Activated CD4-positive, CD25-positive, alpha-beta regulatory T cell (primary cell): ENCODE data around the gene SATB1.
"Not testable (repeated sequence)": the region's sequence is repeated elsewhere in the genome, so short reads cannot be mapped to it uniquely, and the experiment has no call there.

Experiments used
- DNase-seq, 4 experiments: peaks; one replicate each; lab custom pipeline; 2025; lab: John Stamatoyannopoulos, UW

SATB1 gene

DNA sequence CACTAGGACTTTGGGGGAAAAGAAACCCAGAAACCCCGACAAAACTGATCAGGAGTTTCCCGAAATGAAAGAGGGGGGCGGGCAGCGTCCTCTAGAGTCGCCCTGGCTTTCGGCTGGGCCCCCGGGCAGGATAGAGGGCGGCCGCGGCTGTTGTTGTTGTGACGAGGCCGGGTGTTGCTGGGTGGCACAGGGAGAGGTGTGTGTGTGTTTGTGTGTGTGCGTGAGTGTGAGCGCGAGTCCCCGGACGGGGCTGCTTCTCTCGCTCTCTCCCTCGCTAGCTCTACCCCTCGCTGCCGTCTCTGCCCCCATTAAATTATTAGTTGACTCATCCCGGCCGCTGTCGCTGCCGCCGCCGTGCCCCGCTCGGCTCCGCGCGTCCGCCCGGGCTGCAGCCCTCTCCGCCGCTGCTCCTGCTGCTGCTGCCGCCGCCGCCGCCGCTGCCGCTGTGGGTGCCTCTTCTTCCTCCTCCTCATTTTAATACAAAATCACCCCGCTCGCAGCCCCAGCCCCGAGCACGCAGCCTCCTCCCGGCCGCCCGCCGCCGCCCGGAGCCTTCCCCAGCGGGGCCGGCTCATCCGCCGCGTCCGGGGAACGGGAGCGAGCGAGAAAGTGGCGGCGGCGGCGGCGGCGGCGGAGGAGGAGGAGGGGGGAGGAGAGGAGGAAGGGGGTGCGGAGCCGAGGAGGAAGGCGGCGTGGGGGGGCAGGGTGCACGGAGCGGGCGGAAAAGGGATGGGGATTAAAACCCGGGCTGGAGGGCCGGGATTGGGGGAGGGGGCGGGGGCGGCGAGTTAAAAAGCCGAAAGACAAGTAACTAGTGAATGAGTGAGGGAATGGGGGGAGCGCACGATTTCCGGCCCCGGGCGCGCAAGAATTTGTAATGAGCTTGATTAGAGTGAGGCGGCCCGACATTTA is at the start of gene SATB1:
TSS of gene SATB1 (minus strand) at position 611 of the 912 bp plus-strand sequence. CDS start 4,372 bp downstream, outside the sequence.
- peak; percentile 44 to 67 (median 50) for DNase-seq

DNA sequence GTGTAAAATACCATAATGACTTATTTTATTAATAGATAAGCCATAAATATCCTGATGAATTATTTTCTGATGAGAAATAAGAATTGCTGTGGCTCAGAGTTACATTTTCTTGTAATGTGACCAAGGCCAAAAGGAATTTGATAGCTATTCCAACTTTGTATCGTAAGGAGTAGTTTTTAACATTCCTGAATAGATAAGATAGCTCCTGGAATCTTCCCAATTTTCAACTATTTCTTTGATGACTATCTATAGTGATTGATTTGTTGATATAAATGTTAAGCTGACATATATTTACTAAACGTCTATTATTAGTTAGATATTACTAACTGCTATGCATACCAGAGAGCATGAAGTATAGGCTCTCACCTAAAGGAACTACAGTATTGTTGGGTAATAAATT is 49.1 kb upstream of the SATB1 start:
- DNase-seq, result no peak

DNA sequence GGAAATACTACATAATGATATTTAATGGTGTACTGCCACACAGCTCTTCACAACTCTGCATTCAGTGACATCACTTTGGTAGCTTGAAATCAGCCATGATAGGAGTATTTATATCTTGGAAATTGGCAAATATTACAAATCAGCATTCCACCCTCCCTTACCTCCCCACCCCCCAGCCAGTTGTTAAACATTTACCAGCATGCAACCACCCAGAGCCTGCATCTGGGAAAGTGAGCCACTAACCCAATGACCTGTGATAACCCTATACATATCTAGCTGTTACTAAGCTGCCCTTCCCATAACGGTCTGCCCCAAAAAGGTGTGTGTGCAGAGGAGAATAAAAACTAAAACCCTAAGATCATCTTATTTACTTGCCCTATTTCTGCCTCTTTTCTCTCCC is 44.6 kb upstream of the SATB1 start:
- no peak for DNase-seq

DNA sequence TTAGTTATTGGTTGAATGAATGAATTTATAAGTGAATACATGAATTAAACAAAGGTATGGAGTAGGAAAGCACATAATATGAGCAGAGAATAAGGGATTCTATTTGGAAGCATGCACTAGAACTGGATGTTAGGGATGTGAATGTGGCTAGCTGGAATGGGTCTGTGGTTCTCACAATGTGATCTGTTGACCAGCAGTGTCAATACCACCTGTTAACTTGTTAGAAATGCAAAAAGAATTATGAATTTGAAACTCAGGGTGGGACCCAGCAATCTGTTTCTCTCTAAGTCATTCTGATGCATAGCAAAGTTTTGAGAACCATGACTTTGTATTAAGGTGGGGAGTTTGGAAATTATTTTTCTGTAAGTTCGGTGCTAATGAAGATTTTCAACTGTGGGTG is 41.0 kb upstream of the SATB1 start:
- DNase-seq, result no peak

DNA sequence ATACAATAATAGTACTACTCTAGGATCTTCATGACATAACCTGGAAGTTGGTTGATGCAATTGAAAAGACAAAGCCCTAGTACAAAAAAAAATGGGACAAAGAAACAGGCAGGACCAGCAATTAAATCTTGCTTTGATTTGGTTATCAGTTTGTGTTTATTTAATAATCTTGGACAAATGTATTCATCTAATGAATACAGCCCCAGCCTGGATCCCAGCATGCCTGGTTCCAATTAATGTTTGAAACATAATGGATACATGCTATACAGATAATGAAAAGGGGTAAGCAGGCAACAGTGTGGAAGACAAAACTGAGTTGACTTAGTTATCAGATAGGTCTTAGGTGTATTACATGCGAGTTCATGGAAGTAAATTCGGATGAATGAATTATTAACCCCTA is 29.6 kb upstream of the SATB1 start:
- no peak for DNase-seq

DNA sequence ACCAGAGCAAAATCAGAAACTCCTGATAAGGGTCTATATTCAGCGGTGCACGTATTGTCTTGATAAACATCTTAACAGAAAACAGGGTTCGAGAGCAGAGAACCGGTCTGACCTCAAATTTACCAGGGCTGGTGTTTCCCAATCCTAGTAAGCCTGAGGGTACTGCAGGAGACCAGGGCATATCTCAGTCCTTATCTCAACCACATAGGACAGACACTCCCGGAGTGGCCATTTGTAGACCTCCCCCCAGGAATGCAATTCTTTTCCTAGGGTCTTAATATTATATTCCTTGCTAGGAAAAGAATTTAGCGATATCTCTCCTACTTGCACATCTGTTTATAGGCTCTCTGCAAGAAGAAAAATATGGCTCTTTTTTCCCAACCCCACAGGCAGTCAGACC is 24.5 kb upstream of the SATB1 start:
- not testable (repeated sequence) for DNase-seq

DNA sequence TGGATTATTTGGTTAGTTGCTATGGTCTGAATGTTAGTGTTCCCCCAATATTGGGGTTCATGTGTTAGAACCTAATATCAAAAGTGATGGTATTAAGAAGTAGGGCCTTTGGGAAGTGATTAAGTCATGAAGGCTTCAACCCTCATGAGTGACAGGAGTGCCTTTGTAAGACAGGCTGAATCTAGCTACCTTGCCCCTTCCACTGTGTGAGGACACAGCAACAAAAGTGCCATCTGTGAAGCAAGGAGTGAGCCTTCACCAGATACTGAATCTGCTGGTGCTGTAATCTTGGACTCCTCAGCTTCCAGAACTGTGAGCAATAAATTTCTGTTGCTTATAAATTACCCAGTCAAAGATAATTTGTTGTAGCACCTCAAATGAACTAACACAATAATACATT is 22.6 kb upstream of the SATB1 start:
- no peak for DNase-seq

DNA sequence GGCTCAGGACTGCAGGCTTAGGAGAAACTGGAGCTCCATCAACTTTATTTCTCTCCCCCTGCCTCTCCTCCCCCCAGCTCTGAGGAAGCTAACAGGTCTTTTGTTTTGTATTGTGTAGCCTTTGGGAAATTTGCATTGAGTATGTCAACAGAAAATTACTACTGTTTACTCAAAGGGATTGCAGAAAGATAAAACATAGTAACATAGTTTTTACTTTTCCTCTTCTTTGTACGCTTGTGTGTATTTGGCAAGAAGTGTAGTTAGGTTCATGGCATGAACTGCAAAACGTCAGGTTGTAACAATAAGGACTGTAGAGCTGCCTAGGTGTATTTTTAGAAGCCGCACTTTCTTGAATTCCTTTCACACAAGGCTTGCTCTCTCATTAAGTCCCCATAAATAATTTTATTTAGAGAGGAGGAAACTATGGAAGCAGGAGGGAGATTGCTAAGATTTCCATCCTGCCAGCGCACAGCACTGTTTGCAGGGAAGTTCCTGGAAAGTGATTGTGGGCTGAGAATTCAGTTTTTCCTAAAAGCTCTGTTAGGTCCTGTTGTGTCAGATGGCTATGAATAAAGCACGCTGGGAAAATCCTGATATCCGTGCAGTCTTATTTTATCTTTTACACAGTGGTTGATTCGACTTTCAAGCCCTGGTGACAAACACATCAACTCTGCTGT is 21.1 kb upstream of the SATB1 start:
- no peak for DNase-seq

DNA sequence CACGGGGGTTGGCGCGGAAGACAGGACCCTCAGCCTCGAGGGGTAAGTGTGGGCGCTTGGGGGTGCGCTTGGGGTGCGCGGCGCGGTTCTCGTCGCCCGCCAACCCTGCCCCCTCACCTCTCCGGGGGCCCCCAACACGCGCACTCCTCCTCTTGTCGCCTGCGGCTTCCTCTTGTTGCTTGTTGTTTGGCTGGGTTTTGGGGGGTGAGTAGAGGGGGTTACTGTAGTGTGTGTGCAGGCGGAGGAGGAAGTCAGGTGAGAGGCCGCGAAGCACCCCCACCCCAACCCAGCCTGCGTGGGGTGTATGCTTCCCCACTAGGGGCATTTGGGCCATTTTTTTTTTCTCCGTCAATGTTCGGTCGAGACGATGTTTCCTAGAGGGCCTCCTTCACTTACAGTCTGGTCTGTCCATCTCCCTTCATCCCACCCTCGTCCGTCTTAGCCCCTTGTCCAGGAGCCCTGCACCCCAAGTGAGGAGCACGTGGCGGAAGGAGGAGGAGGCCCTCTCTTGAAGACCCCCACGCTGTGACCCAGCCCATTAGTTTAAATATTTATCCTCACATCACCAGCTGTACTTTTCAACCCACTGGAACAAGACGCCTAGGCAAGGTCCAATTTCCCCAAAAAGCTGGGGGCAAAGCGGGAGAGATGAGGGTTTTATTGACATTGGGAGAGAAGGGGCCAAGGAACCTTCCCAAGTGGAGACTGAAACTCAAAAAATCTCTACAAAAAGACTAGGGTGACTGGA is 20.4 kb upstream of the SATB1 start:
- peak in 3 of 4 experiments; percentile 41 to 60 (median 56) for DNase-seq

DNA sequence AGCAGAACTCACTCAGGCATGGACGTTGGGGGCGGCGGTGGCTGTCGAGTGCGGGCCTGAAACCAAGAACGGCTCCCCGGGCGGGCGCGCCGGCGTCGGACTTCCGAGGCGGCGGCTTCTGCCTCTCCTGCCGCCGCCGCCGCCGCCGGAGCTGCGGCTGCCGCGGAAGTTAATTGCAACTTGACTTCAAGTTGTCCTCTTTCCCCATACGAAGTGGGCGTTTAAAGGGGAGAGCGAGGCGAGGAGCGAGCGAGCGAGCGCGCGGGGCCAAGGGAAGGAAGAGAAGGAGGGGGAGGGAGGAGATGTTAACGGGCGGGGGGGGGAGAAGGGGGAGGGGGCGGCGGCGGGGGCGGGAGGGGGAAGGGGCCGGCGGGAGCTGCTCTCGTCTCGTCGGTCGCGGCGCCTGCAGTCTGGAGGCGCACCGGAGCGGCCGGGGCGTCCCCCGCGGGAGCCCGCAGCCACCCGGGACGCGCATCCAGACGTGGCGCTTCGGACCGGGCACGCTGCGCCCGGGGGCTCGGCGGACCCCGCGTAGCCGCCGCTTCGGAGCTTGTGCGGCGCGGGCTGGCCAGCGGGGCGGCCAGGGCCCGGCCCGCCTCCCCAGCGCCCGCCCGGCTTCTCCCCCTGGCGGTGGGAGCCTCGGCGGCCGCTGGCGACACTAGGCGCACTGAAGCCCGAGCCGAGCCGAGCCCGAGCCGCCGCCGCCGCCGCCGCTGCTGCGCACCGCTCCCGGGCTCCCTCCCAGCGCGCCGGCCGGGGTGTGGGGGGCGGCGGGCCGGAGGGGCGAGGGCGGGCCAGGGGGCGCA is 19.7 kb upstream of the SATB1 start:
- DNase-seq, result peak; percentile 36 to 65 (median 60)

DNA sequence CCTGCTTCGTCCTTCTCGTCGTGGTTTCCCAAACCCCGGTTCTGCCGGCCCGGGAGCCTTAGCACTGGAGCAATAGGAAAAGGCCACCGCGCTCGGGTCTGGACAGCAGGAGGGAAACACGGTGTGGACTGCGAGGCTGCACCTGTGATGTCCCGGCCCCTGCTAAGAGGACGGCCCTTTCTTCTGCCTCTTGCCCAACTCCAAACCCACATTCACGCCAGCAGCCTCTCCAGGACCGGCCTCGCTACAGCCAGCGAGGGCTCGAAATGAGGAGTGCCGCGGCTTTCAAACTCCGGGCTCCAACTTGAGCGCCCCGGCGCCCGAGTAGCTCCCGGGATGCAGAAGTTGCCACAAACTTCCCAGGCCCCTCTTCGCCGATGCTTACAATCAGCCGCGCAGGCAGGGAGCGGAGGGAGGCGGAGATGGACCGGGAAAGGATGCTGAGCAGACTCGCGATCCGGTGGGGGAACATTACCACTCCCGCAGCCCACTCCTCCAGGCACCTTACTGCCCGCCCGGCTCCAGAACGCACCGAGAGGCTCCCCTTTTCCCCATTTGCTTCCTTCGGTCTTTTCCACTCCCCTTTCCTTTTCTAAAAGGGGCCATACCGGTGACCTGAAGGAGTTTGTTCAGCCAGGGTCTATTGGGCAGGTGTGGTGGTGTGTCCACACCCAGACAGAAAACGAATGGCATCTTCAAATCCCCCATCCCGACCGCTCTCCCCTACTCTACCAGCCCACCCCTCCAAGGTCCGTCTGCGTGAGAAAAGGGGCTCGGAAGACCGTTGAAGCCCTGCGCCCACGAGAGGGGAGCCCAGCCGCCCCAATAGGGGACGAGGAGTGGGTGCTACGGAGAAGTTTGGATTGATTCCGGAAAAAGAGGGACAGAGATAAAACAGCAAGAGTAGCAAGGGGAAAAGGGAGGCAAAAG is 18.8 kb upstream of the SATB1 start:
- no peak for DNase-seq

DNA sequence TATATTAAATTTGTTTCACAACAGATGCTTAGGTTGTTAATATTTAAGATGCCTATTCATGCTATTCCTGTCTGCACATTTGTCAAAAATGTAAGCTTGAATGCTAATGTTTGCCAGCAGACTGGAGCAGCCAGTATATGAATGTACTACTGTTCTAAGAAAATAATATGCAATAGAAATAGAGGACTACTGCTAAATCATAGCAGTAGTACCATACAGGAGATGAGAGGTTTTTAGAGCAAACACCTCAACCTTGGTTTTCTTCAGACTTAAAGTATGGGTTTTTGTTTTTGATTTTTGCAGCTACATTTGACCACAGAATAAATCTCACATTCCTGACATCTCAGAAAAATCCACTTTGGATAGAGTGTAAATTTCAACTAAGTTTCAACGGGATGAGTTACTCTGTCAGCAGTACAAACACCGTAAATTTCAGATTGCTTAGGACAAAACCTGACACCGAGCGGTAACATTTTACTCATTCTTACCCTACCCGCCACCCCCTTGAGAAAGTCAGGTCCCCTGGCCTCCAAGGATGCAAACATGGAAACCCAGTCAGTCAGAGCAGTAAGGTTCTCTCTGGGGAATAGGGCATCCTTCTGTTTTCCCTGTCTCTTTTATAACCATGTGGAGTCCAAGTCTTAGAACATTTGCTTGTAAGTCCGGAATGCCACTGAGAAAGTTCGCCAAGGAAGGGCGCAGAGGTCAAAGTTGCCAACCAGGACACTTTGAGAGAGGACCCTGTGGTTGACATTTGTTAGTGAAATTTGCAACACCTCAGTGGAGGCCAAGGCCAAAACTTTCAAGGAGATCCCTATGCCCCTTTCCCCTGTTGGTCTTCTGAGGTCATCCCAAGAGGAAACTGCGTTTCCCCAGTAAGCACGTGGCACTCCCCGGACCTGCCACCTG is 17.9 kb upstream of the SATB1 start:
- no peak for DNase-seq

DNA sequence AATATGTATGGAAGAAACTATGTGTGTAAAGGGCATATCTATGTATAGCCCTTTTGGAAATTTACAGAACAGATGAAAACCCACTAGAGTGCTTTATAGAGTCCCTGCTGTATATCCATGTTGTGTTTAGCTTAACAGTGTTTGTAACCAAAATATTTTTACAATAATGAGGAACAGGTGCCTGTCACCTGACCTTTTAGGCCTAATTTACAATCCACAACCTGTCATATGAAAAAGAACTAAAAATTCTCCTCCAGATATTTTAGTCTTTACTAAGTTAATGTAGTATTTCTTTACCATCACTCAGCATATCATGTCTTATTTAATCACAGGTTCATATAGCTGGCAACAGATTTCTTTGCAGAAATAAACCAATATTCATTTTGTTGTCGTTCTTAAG is 16.4 kb upstream of the SATB1 start:
- no peak for DNase-seq

DNA sequence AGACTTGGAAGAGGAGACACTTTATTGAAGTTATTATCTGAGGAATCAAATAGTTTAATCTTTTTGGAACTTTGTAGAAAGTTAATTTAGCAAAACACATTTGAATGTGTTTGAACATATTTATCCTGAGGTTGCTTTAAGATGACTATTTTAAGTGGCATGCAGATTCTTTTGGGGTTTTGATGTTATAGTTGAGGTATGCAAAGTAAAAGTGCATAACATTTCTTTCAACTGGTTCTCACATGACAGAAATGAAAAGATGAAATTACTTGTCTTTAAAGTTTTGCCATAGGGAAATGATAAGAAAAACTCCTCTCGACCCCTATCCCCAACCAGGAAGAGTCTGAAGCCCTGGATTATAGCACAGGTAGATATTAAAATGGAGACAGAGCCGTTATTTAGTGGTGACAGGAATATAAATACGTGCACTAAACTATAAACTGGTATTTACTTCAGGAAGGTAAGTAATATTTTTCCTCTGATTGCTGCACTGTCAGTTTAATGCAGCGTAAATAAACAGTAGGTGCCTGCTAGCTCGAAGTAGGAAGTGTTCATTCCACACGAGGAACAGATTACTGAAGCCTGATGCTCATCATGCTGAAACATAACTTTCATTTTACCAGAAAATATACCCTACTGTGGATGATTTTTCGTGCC is 15.1 kb upstream of the SATB1 start:
- DNase-seq, result no peak

DNA sequence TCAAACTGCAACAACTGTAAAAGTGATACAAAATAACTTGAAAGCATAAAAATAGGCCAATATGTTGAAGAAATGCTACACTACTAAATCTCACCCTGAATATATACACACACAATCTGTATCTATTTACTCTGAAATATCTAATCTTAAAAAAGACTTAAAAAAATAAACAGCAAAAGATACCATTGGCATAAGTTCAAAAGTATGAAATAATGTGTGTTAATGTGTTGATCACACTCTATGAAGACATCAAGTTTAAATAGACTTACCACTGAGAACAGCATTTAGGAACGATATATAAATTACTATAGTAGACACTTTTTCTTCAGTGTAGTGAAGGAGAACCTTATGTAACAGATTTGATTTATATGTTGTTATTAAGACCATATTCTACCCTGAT is 14.1 kb upstream of the SATB1 start:
- no peak for DNase-seq

DNA sequence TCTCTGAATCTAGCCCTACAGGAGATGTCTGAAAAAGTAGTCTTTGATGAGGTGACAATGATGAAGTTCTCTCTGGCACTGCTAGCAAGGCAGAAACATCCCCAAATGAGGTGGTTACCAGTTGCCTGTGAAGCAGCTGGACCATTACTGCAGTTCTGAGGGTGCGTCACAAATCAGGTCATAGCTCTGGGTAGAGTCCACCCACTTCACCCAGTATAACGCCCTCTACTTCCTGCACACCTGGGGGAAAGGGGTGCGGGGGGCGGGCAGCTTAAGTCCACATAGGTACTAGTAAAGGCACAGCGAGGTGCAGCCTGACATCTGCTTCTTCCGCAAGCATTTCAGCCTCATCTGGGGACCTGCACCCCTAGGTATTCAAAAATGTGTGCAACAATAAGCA is 13.4 kb upstream of the SATB1 start:
- peak in 2 of 4 experiments; percentile 15 to 20 for DNase-seq

DNA sequence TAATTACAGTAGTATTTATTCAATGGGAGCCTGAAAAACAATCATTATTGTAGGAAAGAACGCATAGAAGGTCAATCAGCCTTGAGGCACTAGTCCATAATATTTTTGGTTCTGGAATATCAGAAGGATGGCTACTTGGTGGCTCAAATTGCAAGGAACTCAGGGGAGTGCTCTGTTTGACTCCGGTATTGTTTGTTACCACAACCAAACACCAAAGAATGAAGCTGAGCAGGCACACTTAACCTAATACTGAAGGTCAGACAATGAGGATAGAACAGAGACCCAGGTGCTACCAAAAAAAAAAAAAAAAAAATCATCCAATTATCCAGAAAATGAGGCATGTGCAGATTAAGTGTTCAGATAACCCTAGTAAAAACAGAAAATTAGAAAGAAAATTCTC is 11.1 kb upstream of the SATB1 start:
- no peak for DNase-seq

DNA sequence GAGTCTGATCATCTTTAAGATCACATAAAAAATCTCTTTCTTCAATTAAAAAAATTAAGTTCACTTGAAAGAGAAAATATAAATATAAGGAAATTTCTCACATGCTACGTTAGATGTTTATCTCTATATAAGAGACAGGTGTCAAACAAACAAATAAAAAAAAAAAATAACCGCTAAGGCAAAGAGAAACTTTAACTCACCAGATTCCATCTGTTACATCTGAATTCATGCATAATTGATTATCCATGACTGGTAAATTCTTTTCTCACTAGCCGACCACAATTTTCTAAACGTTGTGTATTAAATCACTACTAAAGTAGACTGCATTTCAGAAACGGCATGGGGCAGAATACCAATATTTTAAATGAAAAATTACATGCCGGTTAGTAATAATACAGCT is 9.6 kb upstream of the SATB1 start:
- no peak for DNase-seq

DNA sequence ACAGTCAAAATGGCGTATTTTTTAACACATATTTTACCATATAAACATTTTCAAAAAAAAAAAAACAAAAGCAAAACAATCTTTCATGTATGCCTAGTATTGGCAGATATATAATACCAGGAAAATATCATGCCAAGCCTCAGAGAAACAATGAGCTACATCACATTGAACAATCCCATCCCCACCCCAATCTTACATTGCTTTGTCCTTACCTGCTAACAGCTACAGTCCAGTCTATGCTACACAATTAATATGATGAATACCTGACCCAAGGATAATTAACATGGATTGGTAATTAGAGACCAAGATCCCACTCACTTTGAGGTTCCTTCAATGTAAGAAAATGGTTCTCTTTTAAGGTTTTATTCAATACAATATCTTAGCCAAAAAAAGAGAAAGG is 7.6 kb upstream of the SATB1 start:
- no peak for DNase-seq
